ENCODE measurements around the gene RNF145.

- no peak for TF ChIP-seq POLR2AphosphoS5 (IDR thresholded peaks at IDR 0.05)
- TF ChIP-seq CTCF (IDR thresholded peaks at IDR 0.05 in 8 of 11, conservative IDR thresholded peaks at IDR 0.05 in 3 of 11): no peak
These were observed 6.5 kb upstream of the RNF145 start for GRCh38 chr5:159215886-159216285.

Measured in spleen (tissue), 7 donors.